Cerebellar nuclear complex (tissue), 1 donor: ENCODE measurements around the gene CRTAP.
"Not testable (repeated sequence)": the region's sequence is repeated elsewhere in the genome, so short reads cannot be mapped to it uniquely, and the experiment has no call there.

Experiments used
- DNase-seq, 2 experiments: peaks; one replicate each; lab custom pipeline; 2025; lab: John Stamatoyannopoulos, UW

The CRTAP gene

DNA sequence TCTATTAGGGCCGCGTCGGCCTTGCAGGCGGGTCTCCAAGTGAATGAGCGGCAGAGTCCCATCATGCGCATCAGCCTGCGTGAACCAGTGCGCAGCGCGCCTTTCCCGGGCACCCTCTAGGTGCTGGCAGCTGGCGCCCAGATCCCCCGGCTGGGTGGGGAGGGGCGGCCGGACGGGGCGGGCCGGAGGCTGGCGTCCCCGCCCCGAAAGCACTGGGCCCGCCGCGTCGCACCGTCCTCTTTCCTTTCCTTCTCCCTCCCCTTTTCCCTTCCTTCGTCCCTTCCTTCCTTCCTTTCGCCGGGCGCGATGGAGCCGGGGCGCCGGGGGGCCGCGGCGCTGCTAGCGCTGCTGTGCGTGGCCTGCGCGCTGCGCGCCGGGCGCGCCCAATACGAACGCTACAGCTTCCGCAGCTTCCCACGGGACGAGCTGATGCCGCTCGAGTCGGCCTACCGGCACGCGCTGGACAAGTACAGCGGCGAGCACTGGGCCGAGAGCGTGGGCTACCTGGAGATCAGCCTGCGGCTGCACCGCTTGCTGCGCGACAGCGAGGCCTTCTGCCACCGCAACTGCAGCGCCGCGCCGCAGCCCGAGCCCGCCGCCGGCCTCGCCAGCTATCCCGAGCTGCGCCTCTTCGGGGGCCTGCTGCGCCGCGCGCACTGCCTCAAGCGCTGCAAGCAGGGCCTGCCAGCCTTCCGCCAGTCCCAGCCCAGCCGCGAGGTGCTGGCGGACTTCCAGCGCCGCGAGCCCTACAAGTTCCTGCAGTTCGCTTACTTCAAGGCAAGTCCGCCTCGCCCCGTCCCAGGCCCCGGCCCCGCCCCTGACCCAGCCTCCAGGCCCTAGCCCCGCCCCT lies at the start of gene CRTAP:
Gene CRTAP (plus strand): TSS at position 243 of the 850 bp plus-strand sequence. CDS start 64 bp downstream, at position 307.
- DNase-seq: peak in 1 of 2 experiments; percentile 32

DNA sequence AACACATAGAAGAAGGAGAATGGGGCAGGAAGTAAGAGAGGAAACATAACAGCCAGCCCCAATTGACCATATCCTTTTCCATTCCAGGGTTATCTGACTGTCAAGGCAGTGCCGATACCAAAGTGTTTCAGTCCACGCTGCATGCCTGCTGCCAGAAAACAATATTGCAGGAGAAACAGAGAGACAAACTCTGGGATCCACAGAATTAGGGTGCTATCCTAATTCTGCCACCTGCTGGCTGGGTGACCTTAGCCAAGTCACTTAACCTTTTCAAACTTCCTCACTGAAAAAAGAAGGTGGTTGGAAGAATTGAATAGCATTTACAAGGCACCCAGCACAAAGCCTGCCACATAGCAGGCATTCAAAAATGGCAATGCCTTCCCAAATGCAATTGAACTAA lies 48.9 kb upstream of the CRTAP start:
- DNase-seq: no peak

DNA sequence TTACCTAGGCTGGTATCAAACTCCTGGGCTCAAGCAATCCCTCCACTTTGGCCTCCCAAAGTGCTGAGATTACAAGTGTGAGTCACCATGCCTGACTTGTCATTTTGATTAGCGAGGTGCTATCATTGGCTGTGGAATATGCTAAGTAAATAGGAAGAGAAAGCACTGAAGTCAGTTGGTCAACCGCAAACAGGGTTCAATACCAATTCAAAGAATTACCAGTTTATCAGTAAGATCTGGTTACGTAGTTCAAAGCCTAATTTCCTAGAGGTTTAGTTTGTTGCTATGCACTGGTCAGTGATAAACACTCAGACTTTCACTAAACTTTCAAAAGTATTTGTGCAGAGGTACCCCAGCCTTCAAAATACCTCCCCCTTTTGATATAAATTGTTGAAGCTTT lies 46.3 kb upstream of the CRTAP start:
- no peak for DNase-seq

DNA sequence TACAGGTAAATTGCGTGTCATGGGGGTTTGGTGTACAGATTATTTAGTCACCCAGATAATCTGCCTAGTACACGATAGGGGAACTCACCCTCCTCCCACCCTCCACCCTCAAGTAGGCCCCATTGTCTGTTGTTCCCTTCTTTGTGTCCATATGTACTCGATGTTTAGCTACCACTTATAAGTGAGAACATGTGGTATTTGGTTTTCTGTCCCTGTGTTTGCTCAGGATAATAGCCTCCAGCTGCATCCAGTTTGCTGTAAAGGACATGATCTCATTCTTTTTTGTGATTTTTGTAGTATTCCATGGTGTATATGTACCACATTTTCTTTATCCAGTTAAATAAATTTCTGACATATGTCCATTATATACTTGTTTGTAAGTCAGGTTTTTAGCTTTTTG lies 44.0 kb upstream of the CRTAP start:
- not testable (repeated sequence) for DNase-seq

DNA sequence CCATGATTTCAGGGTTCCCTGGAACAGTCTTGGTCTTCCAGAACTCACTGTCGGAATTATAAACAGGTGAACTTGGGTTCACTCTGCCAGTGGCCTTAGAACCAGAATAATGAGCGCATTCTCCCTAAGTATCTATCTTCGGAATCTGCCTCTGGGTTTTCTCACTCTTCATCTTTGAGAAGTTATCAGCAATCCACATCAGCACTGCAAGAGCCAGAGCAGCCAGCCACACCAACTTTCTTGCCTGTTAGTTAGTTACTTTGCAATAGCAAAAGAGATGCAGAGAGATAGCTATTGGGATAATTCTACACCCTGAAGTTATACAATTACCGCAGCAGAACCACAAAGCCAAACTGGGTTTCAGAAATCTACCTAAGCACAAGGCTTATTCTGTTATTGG lies 42.6 kb upstream of the CRTAP start:
- DNase-seq: no peak

DNA sequence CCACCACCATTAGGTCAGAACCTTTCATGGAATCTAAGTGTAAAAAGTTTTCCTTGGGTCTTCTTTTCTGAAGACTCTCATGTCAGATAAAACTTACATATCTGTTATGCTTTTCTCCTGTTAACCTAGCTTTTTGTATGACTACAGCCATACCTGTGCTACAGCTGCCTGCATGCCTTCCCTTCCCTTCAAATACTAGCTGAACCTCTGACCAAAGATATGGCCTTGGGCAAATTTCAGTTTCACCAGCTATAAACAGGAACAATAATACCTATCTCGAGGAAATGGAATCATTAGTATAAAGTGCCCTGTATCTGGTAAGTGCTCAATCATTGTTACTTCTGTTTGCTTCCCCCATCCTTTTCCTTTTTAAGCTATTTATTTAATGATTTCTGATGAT lies 41.9 kb upstream of the CRTAP start:
- no peak for DNase-seq

DNA sequence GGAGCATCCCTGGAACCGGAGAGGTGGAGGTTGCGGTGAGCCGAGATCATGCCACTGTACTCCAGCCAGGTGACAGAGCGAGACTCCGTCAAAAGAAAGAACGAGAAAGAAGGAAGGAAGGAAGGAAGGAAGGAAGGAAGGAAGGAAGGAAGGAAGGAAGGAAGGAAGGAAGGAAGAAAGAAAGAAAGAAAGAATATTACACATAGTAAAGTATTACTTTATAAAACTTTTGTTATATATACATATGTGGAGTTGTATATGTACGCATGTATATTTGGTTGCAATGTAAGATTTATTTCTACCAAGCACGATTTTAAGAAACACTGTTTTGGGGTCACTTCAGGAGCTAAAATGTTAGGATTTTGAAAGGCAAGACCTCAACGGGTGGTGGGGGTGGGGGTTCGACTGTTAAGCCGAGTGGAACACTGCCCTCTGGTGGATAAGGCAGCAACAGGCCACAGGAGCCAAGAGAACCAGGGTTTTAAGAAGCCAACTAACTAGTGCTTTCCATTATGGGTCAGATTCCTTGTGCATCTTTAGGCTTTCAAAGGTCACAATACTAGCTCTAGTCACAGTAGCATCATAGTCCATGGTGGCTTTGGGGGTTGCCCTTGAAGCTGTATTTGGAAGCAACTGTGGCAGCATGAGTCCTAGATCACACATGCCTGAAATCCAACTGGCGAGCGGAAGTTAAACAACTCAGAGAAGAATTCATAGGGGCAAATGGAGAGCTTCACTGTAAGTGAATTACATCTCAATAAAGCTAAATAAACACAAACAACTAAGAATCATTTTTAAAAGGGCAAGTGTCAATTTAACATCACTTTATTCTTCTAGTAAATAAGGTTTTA lies 39.4 kb upstream of the CRTAP start:
- DNase-seq: no peak

- no peak for DNase-seq
Measured at GRCh38 chr3:33075995-33076394, 37.8 kb upstream of the CRTAP start.

GRCh38 chr3:33076952-33077351 lies 36.9 kb upstream of the CRTAP start:
- no peak for DNase-seq

DNA sequence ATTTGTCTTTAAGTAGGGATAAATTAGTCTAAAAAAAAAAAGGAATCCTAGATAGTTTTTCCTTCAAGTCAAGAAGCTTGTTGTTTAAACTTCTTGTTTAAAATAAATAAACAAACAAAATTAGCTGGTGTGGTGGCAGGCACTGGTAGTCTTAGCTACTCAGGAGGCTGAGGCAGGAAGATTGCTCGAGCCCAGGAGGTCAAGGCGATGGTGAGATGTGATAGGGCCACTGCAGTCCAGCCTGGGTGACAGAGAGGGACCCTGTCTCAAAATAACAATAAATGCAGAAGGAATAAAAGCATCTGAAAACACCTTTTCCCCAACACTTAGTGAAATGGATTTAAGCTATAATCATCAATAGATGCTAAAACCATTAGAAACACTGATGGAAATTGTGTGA lies 35.8 kb upstream of the CRTAP start:
- no peak for DNase-seq

DNA sequence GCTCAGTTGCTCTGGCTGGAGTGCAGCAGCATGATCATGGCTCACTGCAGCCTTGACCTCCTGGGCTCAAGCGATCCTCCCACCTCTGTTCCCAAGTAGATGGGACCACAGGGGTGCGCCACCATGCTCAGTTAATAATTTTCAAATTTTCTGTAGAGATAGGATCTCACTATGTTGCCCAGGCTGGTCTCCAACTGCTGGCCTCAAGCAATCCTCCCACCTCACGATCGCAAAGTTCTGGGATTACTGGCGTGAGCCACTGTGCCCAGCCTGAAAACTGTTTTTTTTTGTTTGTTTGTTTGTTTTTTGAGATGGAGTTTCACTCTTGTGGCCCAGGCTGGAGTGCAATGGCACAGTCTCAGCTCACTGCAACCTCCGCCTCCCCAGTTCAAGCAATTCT lies 34.0 kb upstream of the CRTAP start:
- not testable (repeated sequence) for DNase-seq

DNA sequence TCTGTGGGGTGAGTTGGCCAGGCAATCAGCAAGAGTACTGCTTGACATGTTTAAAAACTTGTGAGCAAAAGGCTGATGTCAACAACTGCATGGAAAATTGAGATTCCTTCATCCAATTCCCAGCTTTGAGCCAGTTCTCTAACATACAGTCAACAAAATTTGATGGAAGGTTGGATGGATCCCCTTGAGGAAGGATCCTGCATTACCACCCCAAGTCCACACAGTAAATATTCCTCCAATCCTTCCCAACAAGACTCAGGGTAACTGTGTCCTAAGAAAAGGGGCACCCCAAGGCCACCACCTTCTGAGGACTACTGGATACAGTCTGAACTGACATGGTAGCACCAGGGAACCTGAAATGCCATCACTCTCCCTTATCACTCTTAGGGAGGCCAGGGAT lies 32.0 kb upstream of the CRTAP start:
- DNase-seq: no peak

GRCh38 chr3:33083958-33084357 lies 29.9 kb upstream of the CRTAP start:
- no peak for DNase-seq

- no peak for DNase-seq
Measured at GRCh38 chr3:33088691-33089090, 25.1 kb upstream of the CRTAP start.

- no peak for DNase-seq
Measured at GRCh38 chr3:33089515-33089914, 24.3 kb upstream of the CRTAP start.

DNA sequence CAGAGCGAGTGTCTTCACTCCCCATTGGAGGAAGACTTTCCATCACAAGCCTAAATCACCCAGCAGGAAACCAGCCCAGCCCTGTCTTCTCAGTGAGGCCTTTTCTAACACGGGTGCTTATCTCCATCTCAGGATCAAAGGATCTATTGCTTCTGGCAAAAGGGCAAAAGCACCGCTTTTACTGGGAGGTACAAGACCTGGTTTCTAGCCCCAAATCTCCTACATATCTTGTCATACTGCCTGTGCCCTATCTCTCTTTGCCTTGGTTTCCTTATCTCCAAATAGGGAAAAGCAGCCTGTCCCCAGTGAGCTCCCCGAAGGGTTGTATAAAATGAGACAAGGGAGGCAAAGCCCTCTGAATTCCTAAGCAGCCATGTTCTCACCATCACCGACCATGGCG lies 22.1 kb upstream of the CRTAP start:
- no peak for DNase-seq

GRCh38 chr3:33092496-33093254 lies 21.1 kb upstream of the CRTAP start:
- no peak for DNase-seq

DNA sequence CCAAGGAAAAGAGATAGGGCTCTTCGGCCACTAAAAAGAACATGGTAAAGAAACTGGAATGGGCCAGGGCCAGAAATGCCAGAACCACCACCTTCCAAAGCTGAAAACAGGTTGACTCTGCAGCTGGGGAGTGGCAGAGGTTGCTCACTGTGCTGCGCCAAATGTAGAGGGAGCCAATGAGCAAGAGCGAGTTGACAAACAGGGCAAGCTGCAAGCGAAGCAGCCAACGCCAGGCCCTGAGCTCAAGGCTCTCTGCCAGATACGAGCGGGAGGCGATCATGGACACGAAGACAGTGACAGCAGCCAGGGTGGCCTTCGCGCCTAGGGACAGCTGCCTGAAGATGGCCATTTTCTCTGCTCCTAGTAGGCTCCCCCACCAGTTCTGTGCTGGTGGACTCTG lies 20.0 kb upstream of the CRTAP start:
- no peak for DNase-seq

DNA sequence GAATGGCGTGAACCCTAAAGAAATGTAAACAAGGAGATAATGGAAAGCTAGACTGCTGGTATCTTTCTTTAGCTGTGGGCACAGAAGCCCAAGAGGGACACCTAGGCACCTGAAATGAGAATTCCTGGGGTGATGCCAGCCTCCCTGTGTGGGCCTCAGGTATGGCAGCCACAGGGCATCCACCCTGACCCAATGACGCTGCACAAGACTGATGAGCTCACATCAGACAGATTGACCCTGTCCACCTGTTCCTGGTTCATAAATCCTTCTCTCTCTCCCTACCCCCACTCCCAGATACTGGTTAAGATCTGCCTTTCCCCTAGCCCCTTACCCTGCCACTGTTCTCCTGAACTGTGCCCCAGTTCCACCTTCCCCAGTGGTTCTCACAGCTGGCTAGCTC lies 18.4 kb upstream of the CRTAP start:
- DNase-seq: no peak

- no peak for DNase-seq
Measured at GRCh38 chr3:33096093-33096868, 17.5 kb upstream of the CRTAP start.

- DNase-seq: no peak
Measured at GRCh38 chr3:33099109-33099645, 14.6 kb upstream of the CRTAP start.
